ENCODE results near the gene SDK1. TPM values are rescaled to one million over a fixed set of nuclear protein-coding genes. Genes with fewer than 3 reads are reported as not detected.
A peak's percentile ranks its signal among the peaks of the same experiment; 100 is the strongest.

The SDK1 gene
- total and polyA plus RNA-seq, 2 experiments from 2014 or later, result 2.1 to 10.0 TPM

DNA sequence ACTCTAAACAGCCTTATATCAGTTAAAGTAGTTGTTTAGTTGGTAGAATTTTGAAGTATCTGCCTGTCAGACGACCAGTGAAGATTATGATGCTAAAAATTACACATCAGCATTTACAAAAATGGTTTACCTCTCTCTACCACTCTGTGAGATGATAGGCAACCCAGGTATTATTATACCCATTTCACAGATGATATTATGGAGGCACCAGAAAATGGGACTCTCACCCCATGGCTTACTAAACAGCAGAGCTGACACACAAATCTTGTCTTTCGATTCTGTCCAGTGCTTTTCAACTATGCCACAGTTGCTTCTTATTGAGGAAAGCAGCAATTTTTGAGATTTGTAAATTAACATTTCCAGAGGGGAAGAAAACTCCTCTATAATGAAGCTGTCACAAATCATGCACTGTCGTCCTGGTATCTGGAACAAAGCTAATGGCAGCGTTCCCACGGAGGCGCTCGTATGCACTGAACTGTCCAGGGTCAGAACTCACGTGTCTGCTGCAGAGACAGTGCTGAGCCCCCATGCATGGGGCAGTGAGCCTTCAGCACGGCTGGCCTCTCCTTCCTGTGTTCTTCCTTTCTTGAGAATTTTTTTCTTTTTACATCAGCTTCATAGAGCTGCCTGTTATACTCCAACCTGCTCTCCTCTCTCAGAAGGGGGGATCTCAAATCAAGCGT, 381.1 kb downstream of the SDK1 start (continued):
- TF ChIP-seq CREB1 (CRISPR knock-in tag; IDR thresholded peaks at IDR 0.05; ENCODE audit: low read depth), result no peak

DNA sequence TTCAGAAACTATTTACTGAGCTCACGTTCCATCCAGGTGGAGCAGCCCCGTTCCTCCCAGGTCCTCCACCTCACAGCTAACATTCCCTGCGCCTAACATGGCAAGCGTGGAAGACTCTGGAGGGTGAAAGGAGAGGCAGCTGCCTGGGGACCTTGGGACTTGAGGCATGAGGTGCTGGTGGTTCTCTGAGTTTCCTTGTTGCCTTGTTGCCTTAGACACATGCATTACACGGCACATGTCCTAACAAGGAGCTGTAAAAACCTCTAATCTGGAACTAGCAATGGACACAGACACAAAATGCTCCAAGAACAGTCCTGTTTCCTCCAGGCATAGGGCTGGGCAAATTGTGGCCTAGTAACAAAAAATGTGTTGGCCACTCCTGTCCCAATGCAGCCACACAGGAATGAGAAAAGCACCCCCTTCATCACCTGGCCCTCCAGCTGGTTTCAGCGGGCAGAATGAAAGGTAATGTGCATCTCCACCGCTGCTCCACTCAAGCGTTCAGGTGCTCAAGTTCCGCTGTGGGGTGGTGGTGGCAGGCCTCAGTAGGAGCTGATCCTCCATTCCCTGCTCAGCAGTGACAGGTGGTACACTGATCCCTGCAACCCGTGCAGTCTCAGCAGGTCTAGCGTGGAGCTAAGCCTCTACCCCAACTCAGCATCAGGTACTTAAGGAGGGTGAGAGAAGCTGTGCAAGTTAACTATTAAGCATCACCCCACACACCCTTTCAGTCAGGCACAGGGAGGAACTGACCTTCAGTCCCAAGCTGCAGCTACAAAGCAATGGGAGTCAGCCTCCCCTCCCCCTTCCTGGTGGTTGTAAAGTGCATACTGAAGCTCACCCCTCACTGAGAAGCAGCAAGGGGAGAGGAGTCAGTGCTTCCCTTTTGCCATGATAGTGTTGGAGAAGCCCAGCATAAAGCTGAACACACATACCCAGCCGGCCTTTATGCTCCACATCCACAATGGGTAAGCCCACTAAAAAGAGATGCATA, 382.8 kb downstream of the SDK1 start:
- peak overlapping the region; percentile 72 for H3K27ac Mint-ChIP-seq
- ATAC-seq, result peak; percentile 92
- peaks cover 25% of the 10 kb centered on the region for H3K4me1 Mint-ChIP-seq
- H3K27me3 ChIP-seq (ENCODE audit: insufficient read depth), result no peaks in the 10 kb centered on the region
- DNase-seq (ENCODE audit: low spot score), result peak; percentile 56
- H3K4me1 ChIP-seq (ENCODE audit: insufficient read depth), result peaks cover 5% of the 10 kb centered on the region
- H4K20me1 ChIP-seq (replicated peaks; ENCODE audit: insufficient read depth), result no peaks in the 10 kb centered on the region
- H3F3A ChIP-seq (replicated peaks; ENCODE audit: low read depth), result no peaks in the 10 kb centered on the region
- H3K36me3 ChIP-seq (ENCODE audit: insufficient read depth), result no peaks in the 10 kb centered on the region
- H3K27me3 Mint-ChIP-seq (ENCODE audit: insufficient read depth, low read depth, poor library complexity), result peaks cover 2% of the 10 kb centered on the region
- H3K79me2 ChIP-seq (replicated peaks; ENCODE audit: insufficient read depth), result no peaks in the 10 kb centered on the region
- H3K9me3 Mint-ChIP-seq, result peaks cover under 1% of the 10 kb centered on the region; the same call in 2 of the 3 replicates
- H3K4me3 ChIP-seq, result no peak overlapping the region
- H2AFZ ChIP-seq, result no peak overlapping the region
- no peak overlapping the region for H3K27ac ChIP-seq (ENCODE audit: low read depth)
- no peak overlapping the region for H3K4me3 Mint-ChIP-seq
- H3K36me3 Mint-ChIP-seq (ENCODE audit: low read depth), result peaks cover 5% of the 10 kb centered on the region; the same call in 1 of the 3 replicates
- H3K4me2 ChIP-seq, result no peak overlapping the region; the same call in 1 of the 2 replicates
- TF ChIP-seq STAT1 (IDR thresholded peaks at IDR 0.05; ENCODE audit: unreplicated experiment) (no peak), REST (IDR thresholded peaks at IDR 0.05; ENCODE audit: unreplicated experiment) (no peak), CREB1 (CRISPR knock-in tag; IDR thresholded peaks at IDR 0.05; ENCODE audit: low read depth) (no peak), POLR2AphosphoS5 (IDR thresholded peaks at IDR 0.05; ENCODE audit: low read depth) (no peak), ZNF331 (CRISPR knock-in tag; IDR thresholded peaks at IDR 0.05; ENCODE audit: low read depth) (no peak), JUNB (IDR thresholded peaks at IDR 0.05; ENCODE audit: unreplicated experiment) (no peak)
- TF ChIP-seq, protein P1, sequence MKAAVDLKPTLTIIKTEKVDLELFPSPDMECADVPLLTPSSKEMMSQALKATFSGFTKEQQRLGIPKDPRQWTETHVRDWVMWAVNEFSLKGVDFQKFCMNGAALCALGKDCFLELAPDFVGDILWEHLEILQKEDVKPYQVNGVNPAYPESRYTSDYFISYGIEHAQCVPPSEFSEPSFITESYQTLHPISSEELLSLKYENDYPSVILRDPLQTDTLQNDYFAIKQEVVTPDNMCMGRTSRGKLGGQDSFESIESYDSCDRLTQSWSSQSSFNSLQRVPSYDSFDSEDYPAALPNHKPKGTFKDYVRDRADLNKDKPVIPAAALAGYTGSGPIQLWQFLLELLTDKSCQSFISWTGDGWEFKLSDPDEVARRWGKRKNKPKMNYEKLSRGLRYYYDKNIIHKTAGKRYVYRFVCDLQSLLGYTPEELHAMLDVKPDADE (IDR thresholded peaks at IDR 0.05), result no peak
- no peaks in the 10 kb centered on the region for H3K9me2 ChIP-seq (ENCODE audit: insufficient read depth)

Data from GM23338 (cell line).